ENCODE data around the gene ARHGAP44.
"Not testable (repeated sequence)": the region's sequence is repeated elsewhere in the genome, so short reads cannot be mapped to it uniquely, and the experiment has no call there.

The ARHGAP44 gene

GRCh38 chr17:12815642-12816141 is 26.4 kb downstream of the ARHGAP44 start:
- no peak for DNase-seq (ENCODE audit: low read depth in 2 of 2)

GRCh38 chr17:12821376-12821940 is 32.2 kb downstream of the ARHGAP44 start:
- DNase-seq (ENCODE audit: low read depth in 2 of 2) = no peak

- no peak for DNase-seq (ENCODE audit: low read depth in 2 of 2)
Measured at GRCh38 chr17:12826431-12826830, 37.1 kb downstream of the ARHGAP44 start.

- DNase-seq (ENCODE audit: low read depth in 2 of 2) = no peak
Measured at GRCh38 chr17:12830777-12831247, 41.5 kb downstream of the ARHGAP44 start.

GRCh38 chr17:12831839-12832238 is 42.5 kb downstream of the ARHGAP44 start:
- DNase-seq (ENCODE audit: low read depth in 2 of 2) = no peak

GRCh38 chr17:12839042-12839441 is 49.7 kb downstream of the ARHGAP44 start:
- DNase-seq (ENCODE audit: low read depth in 2 of 2) = no peak

- DNase-seq (ENCODE audit: low read depth in 2 of 2) = no peak
Measured at GRCh38 chr17:12842936-12843335, 53.6 kb downstream of the ARHGAP44 start.

- DNase-seq (ENCODE audit: low read depth in 2 of 2) = no peak
Measured at GRCh38 chr17:12850996-12851395, 61.7 kb downstream of the ARHGAP44 start.

- DNase-seq (ENCODE audit: low read depth in 2 of 2) = no peak
Measured at GRCh38 chr17:12851901-12852435, 62.7 kb downstream of the ARHGAP44 start.

- no peak for DNase-seq (ENCODE audit: low read depth in 2 of 2)
Measured at GRCh38 chr17:12853921-12854320, 64.6 kb downstream of the ARHGAP44 start.

GRCh38 chr17:12856416-12856815 is 67.1 kb downstream of the ARHGAP44 start:
- no peak for DNase-seq (ENCODE audit: low read depth in 2 of 2)

GRCh38 chr17:12857592-12857991 is 68.3 kb downstream of the ARHGAP44 start:
- no peak for DNase-seq (ENCODE audit: low read depth in 2 of 2)

GRCh38 chr17:12859520-12859919 is 70.2 kb downstream of the ARHGAP44 start:
- DNase-seq (ENCODE audit: low read depth in 2 of 2) = no peak

GRCh38 chr17:12865769-12866168 is 76.5 kb downstream of the ARHGAP44 start:
- DNase-seq (ENCODE audit: low read depth in 2 of 2) = no peak

- no peak for DNase-seq (ENCODE audit: low read depth in 2 of 2)
Measured at GRCh38 chr17:12866244-12866643, 76.9 kb downstream of the ARHGAP44 start.

GRCh38 chr17:12867726-12868125 is 78.4 kb downstream of the ARHGAP44 start:
- no peak for DNase-seq (ENCODE audit: low read depth in 2 of 2)

GRCh38 chr17:12873415-12874125 is 84.3 kb downstream of the ARHGAP44 start:
- not testable (repeated sequence) for DNase-seq (ENCODE audit: low read depth in 2 of 2)

- DNase-seq (ENCODE audit: low read depth in 2 of 2) = no peak
Measured at GRCh38 chr17:12877953-12878669, 88.8 kb downstream of the ARHGAP44 start.

- not testable (repeated sequence) for DNase-seq (ENCODE audit: low read depth in 2 of 2)
Measured at GRCh38 chr17:12879096-12879495, 89.8 kb downstream of the ARHGAP44 start.

GRCh38 chr17:12883472-12883871 is 94.2 kb downstream of the ARHGAP44 start:
- no peak for DNase-seq (ENCODE audit: low read depth in 2 of 2)

- DNase-seq (ENCODE audit: low read depth in 2 of 2) = no peak
Measured at GRCh38 chr17:12887088-12887487, 97.8 kb downstream of the ARHGAP44 start.

- no peak for DNase-seq (ENCODE audit: low read depth in 2 of 2)
Measured at GRCh38 chr17:12896180-12896785, 107.0 kb downstream of the ARHGAP44 start.
